RWPE2 (cell line): ENCODE data around the gene NPHP4.

Experiments used
- ATAC-seq: fragments of 200-7000 bp; cut with Tn5 transposase; 3 replicates; pipeline ENCODE4 v1.9.1; 2021; ENCODE audit warnings: low read depth
- DNase-seq: peaks from one replicate; pipeline ENCODE4 v3.0.0-alpha.2; 2020; ENCODE audit warnings: low spot score
- H3K27ac ChIP-seq: fragments of 450-650 bp; 2 replicates; pipeline ENCODE4 v1.5.1; 2017; ENCODE audit warnings: mild to moderate bottlenecking; ENCODE audit not compliant: poor library complexity, severe bottlenecking
- H3K27me3 ChIP-seq: fragments of 250-450 bp; sonication (Bioruptor Pico); 2 replicates; pipeline ENCODE4 v1.5.1; 2021; ENCODE audit warnings: mild to moderate bottlenecking, moderate library complexity; ENCODE audit not compliant: insufficient read depth, poor library complexity, severe bottlenecking
- H3K36me3 ChIP-seq: fragments of 250-450 bp; sonication (Bioruptor Pico); 2 replicates; pipeline ENCODE4 v1.5.1; 2020; ENCODE audit warnings: low read depth, mild to moderate bottlenecking, moderate library complexity
- H3K4me1 ChIP-seq: fragments of 250-450 bp; sonication (Bioruptor Pico); 2 replicates; pipeline ENCODE4 v1.5.1; 2021; ENCODE audit warnings: mild to moderate bottlenecking, moderate library complexity; ENCODE audit not compliant: insufficient read depth, poor library complexity, severe bottlenecking
- H3K4me3 ChIP-seq: fragments of 250-450 bp; sonication (Bioruptor Pico); 2 replicates; pipeline ENCODE4 v1.5.1; 2021; ENCODE audit warnings: mild to moderate bottlenecking, moderate library complexity; ENCODE audit not compliant: severe bottlenecking
- H3K9me3 ChIP-seq: fragments of 250-450 bp; sonication (Bioruptor Pico); 2 replicates; pipeline ENCODE4 v1.5.1; 2021; ENCODE audit warnings: mild to moderate bottlenecking, moderate library complexity; ENCODE audit not compliant: severe bottlenecking
- CTCF ChIP-seq: fragments of 450-650 bp; IDR thresholded peaks from one replicate; pipeline ENCODE4 v1.5.1; 2017; ENCODE audit warnings: mild to moderate bottlenecking, moderate library complexity; ENCODE audit not compliant: poor library complexity, severe bottlenecking

NPHP4 gene

GRCh38 chr1:5969168-5969567, 23.1 kb downstream of the NPHP4 start:
- no peak for TF ChIP-seq CTCF
- H3K9me3 ChIP-seq, result no peaks in the 10 kb centered on the region
- ATAC-seq, result no peak

DNA sequence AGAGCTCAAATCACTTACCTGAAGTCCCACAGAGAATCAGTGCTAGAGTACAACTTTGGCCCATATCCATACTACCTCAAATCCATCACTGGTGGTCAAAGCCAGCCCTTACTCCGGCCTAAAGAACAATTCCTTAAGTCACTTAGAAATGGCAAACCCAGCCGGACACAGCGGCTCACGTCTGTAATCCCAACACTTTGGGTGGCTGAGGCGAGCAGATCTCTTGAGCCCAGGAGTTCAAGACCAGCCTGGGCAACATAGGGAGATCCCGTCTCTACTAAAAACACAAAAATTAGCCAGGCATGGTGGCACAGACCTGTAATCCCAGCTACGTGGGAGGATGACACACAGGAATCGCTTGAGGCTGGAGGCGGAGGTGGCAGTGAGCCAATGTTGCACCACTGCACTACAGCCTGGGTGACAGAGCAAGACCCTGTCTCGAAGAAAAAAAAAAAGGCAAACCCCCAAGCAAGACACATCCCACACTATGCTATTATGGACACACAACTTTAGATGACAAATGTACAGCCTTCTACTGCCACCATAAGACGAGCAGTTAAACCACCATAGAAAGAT, 24.0 kb downstream of the NPHP4 start:
- Histone ChIP-seq H3K4me1 (no peaks in the 10 kb centered on the region), H3K4me3 (no peak overlapping the region), H3K36me3 (no peaks in the 10 kb centered on the region; the same call in 1 of the 2 replicates), H3K27ac (no peak overlapping the region), H3K9me3 (no peaks in the 10 kb centered on the region), H3K27me3 (no peaks in the 10 kb centered on the region)
- DNase-seq (no peak), ATAC-seq (no peak)
- no peak for TF ChIP-seq CTCF

More at GRCh38 chr1:5969168-5969567, 23.1 kb downstream of the NPHP4 start:
- Histone ChIP-seq H3K4me3 (no peak overlapping the region), H3K27ac (no peak overlapping the region), H3K36me3 (no peaks in the 10 kb centered on the region; the same call in none of the 2 replicates), H3K27me3 (no peaks in the 10 kb centered on the region), H3K4me1 (no peaks in the 10 kb centered on the region)
- DNase-seq, result no peak

GRCh38 chr1:5967351-5968160, 24.7 kb downstream of the NPHP4 start:
- Histone ChIP-seq H3K27ac (no peak overlapping the region), H3K9me3 (no peaks in the 10 kb centered on the region), H3K27me3 (no peaks in the 10 kb centered on the region), H3K4me3 (no peak overlapping the region), H3K4me1 (no peaks in the 10 kb centered on the region), H3K36me3 (no peaks in the 10 kb centered on the region; the same call in 1 of the 2 replicates)
- DNase-seq (no peak), ATAC-seq (no peak)
- TF ChIP-seq CTCF, result no peak

DNA sequence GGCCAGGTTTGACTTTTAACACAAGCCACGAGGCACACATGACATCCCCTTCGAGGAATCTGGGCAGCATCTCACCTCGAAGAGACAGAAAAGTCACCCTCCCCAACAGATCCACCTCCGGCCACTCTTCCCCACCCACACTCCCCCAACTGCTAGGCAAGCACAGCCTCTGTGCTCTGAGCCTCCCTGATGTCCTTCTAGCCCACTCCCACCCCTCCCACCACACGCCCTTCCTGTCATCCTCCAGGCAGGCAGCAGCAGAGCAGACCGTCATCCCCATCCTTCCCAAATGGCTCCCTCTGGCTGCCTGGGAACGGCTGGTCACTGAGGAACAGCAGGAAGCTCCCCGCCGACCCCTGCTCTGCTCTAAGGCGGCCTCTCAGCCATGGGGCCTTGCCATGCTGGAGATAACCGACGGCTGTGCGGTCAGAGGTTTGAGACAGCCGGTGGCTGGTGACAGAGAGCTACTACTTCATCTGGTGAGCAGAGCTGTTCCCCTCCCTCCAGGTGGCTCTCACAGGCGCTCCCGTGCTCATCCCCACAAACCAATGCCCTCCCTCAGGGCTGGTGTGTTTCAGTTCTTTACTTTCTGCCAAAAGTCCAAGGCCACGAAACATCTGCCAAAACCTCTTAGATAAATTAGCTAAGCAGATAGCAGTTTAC, 25.6 kb downstream of the NPHP4 start:
- DNase-seq, result no peak
- Histone ChIP-seq H3K27me3 (no peaks in the 10 kb centered on the region), H3K36me3 (no peaks in the 10 kb centered on the region; the same call in 1 of the 2 replicates), H3K27ac (no peak overlapping the region), H3K4me3 (no peak overlapping the region), H3K4me1 (no peaks in the 10 kb centered on the region), H3K9me3 (no peaks in the 10 kb centered on the region)
- no peak for ATAC-seq
- no peak for TF ChIP-seq CTCF
